Measurements from ENCODE around the gene IPO8. TPM values are rescaled to one million over a fixed set of nuclear protein-coding genes. Genes with fewer than 3 reads are reported as not detected.

The IPO8 gene
- total and polyA plus RNA-seq, 2 of the 4 experiments (the other 2 are of a cell fraction), result 11.1 to 31.5 TPM

DNA sequence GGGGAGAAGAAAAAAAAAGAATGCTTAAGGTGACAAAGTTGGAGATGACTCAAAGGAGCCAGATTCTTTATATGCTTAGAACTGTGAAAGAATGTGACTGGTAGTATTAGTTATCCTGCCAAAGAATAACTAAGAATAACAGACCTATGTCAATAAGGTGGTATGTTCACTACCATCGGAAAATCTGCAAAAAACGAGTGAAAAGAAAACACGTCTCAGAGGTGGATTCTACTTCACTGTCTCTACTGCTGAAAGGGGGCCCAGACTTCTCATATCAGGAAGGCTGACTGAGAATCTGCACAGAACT lies 64.7 kb downstream of the IPO8 start:
- no peak overlapping the region for H3K4me3 ChIP-seq (ENCODE audit: insufficient read depth, low read depth, low read length)
- DNase-seq, result no peak
- no peaks in the 10 kb centered on the region for H3K4me1 ChIP-seq (ENCODE audit: control insufficient read depth, insufficient read depth, low read length)
- H3K9me3 ChIP-seq (ENCODE audit: control insufficient read depth, insufficient read depth, low read length), result no peaks in the 10 kb centered on the region
- no peaks in the 10 kb centered on the region for H3K27me3 ChIP-seq (ENCODE audit: control insufficient read depth, insufficient read depth, low read length)
- H3K56ac ChIP-seq (ENCODE audit: extremely low read depth, insufficient read depth, low read length), result no peak overlapping the region
- no peak for ATAC-seq (ENCODE audit: low read depth)
- no CpG with 5 or more reads among the region's 3 CpGs for WGBS, 2 experiments (ENCODE audit: extremely low coverage in 2 of 2, insufficient read length in 1 of 2)
- TF ChIP-seq POLR2A (IDR thresholded peaks at IDR 0.05; ENCODE audit: low read depth, low read length) (no peak), USF2 (IDR thresholded peaks at IDR 0.05; ENCODE audit: low read depth, low read length) (no peak), MAZ (IDR thresholded peaks at IDR 0.05; ENCODE audit: borderline replicate concordance, low read depth, low read length) (no peak), RCOR1 (IDR thresholded peaks at IDR 0.05; ENCODE audit: insufficient replicate concordance, low read length) (no peak), CTCF (conservative IDR thresholded peaks at IDR 0.05; ENCODE audit: low read depth, low read length) (no peak), BHLHE40 (IDR thresholded peaks at IDR 0.05; ENCODE audit: low read depth, low read length) (no peak), SMC3 (IDR thresholded peaks at IDR 0.05; ENCODE audit: low read depth, low read length) (no peak), MXI1 (IDR thresholded peaks at IDR 0.05; ENCODE audit: borderline replicate concordance, low read depth, low read length) (no peak), CEBPB (IDR thresholded peaks at IDR 0.05; ENCODE audit: low read depth, low read length) (no peak), CHD1 (IDR thresholded peaks at IDR 0.05; ENCODE audit: low read depth, low read length) (no peak), RAD21 (IDR thresholded peaks at IDR 0.05; ENCODE audit: low read length) (no peak), RFX5 (IDR thresholded peaks at IDR 0.05; ENCODE audit: low read depth, low read length) (no peak), MAFK (IDR thresholded peaks at IDR 0.05; ENCODE audit: low read depth, low read length) (no peak)
- TF ChIP-seq, protein P1, sequence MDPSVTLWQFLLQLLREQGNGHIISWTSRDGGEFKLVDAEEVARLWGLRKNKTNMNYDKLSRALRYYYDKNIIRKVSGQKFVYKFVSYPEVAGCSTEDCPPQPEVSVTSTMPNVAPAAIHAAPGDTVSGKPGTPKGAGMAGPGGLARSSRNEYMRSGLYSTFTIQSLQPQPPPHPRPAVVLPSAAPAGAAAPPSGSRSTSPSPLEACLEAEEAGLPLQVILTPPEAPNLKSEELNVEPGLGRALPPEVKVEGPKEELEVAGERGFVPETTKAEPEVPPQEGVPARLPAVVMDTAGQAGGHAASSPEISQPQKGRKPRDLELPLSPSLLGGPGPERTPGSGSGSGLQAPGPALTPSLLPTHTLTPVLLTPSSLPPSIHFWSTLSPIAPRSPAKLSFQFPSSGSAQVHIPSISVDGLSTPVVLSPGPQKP (IDR thresholded peaks at IDR 0.05; ENCODE audit: borderline replicate concordance, low read depth, low read length), result no peak
- no TSS peak for BruUV-seq (replicated peaks)
- H2BK120ac ChIP-seq (ENCODE audit: low read depth, low read length), result no peak overlapping the region
- H2BK5ac ChIP-seq (ENCODE audit: low read depth, low read length, poor library complexity, severe bottlenecking), result no peak overlapping the region
- H3K9me1 ChIP-seq (ENCODE audit: insufficient read depth, low read length), result no peaks in the 10 kb centered on the region; the same call in 1 of the 2 replicates
- no peaks in the 10 kb centered on the region for H3K79me1 ChIP-seq (ENCODE audit: low read depth in 1 of 2, low read length in 2 of 2)
- no peak overlapping the region for H3K27ac ChIP-seq (ENCODE audit: insufficient read depth, low read length)
- H2BK20ac ChIP-seq (ENCODE audit: low read depth, low read length), result no peak overlapping the region
- H3K4ac ChIP-seq (ENCODE audit: low read depth, low read length), result no peak overlapping the region
- dilution Hi-C loops (cut with HindIII; ENCODE audit: low sequenced_read_pairs, unreplicated experiment) (no loop called here), in situ Hi-C loops (cut with MboI; ENCODE audit: low sequenced_read_pairs) (no loop called here), intact Hi-C loops (cut with micrococcal nuclease) (no loop called here)
- ChIA-PET POLR2A (ENCODE audit: unreplicated experiment) (no interaction called here), CTCF (no interaction called here)
- no peak overlapping the region for H3K23ac ChIP-seq (ENCODE audit: low read depth, low read length)
- no peak overlapping the region for H3K9ac ChIP-seq (ENCODE audit: low read depth, low read length)
- no peaks in the 10 kb centered on the region; the same call in 1 of the 2 replicates for H4K20me1 ChIP-seq (ENCODE audit: insufficient read depth, low read length)
- peaks cover 20% of the 10 kb centered on the region for H3K36me3 ChIP-seq (ENCODE audit: control insufficient read depth, insufficient read depth, low read length)
- H3K4me2 ChIP-seq (ENCODE audit: low read depth, low read length), result no peak overlapping the region
- no peak overlapping the region for H3K18ac ChIP-seq (ENCODE audit: low read depth, low read length)
- no peak overlapping the region for H4K91ac ChIP-seq (ENCODE audit: insufficient read depth, low read depth, low read length)
- H2AK9ac ChIP-seq (replicated peaks; ENCODE audit: low read depth, low read length, poor library complexity), result no peak overlapping the region
- no peak overlapping the region for H4K5ac ChIP-seq (ENCODE audit: low read depth, low read length)
- no peak overlapping the region for H4K8ac ChIP-seq (ENCODE audit: low read depth in 2 of 2, low read length in 2 of 2)
- H3K14ac ChIP-seq (replicated peaks; ENCODE audit: low read depth, low read length), result no peak overlapping the region
- no peak overlapping the region for H2BK15ac ChIP-seq (ENCODE audit: low read depth, low read length)
- H2AFZ ChIP-seq (replicated peaks; ENCODE audit: low read length, poor library complexity), result no peak overlapping the region
- H2AK5ac ChIP-seq (ENCODE audit: low read depth, low read length), result no peak overlapping the region

Measured in IMR-90 (cell line).